Measurements from ENCODE around the gene EEFSEC. TPM values are rescaled to one million over a fixed set of nuclear protein-coding genes. Genes with fewer than 3 reads are reported as not detected.

The EEFSEC gene
- total and polyA plus RNA-seq, 10 donors = 8.5 to 19.2 (median 14.2) TPM

DNA sequence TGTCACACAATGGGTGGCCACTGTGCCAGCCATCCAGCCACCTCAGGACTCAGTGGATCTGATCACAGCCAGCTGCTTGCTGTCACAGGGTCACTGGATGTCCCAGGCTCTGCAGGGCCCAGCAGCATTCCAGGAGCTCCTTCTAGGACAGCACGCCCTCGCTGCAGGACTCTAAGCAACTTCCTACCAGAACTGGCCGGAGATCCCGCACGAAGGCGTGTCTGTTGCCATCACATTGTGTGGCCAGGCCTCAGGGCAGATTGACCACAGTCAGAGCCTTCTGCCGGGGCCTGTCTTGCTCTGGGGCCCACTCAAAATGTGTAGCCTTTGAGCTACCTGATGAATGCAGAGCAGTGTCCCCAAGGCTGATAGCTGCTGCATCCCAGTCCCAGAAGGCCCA lies 288.8 kb downstream of the EEFSEC start:
- TF ChIP-seq POLR2A (IDR thresholded peaks at IDR 0.05) (no peak), POLR2AphosphoS5 (IDR thresholded peaks at IDR 0.05) (no peak)
- TF ChIP-seq, protein P1, sequence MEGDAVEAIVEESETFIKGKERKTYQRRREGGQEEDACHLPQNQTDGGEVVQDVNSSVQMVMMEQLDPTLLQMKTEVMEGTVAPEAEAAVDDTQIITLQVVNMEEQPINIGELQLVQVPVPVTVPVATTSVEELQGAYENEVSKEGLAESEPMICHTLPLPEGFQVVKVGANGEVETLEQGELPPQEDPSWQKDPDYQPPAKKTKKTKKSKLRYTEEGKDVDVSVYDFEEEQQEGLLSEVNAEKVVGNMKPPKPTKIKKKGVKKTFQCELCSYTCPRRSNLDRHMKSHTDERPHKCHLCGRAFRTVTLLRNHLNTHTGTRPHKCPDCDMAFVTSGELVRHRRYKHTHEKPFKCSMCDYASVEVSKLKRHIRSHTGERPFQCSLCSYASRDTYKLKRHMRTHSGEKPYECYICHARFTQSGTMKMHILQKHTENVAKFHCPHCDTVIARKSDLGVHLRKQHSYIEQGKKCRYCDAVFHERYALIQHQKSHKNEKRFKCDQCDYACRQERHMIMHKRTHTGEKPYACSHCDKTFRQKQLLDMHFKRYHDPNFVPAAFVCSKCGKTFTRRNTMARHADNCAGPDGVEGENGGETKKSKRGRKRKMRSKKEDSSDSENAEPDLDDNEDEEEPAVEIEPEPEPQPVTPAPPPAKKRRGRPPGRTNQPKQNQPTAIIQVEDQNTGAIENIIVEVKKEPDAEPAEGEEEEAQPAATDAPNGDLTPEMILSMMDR (IDR thresholded peaks at IDR 0.05 in 8 of 11, conservative IDR thresholded peaks at IDR 0.05 in 3 of 11) = no peak

DNA sequence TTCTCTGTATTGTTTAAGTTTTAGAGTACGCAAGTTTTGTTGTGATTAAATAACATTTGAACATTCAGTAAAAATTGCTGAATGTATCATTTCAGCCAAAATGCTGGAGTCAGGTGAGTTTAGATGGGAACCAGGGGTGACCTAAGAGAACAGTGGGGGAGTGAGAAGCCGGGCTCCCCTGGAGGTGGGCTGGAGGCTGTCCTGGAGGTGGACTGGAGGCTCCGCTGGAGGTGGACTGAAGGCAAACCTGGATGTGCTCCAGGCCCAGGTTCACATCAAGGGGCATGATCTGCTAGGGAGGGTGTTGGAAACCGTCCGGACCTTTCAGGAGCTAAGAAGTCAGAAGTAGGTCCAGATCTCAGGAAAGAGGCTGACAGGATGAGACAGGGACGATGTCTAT lies 289.7 kb downstream of the EEFSEC start:
- Histone ChIP-seq H3K9me3 (no peaks in the 10 kb centered on the region), H3K27me3 (replicated peaks in 1 of 7) (peaks cover 0 to 26% (median 0%) of the 10 kb centered on the region in 7 donors), H3K4me1 (peaks cover 0 to 2% (median 0%) of the 10 kb centered on the region in 6 donors), H3K4me3 (no peak overlapping the region), H3K27ac (no peak overlapping the region), H3K36me3 (no peaks in the 10 kb centered on the region)
- no peak for DNase-seq
- TF ChIP-seq POLR2AphosphoS5 (IDR thresholded peaks at IDR 0.05) (no peak), POLR2A (IDR thresholded peaks at IDR 0.05) (no peak)
- TF ChIP-seq, protein P1 (IDR thresholded peaks at IDR 0.05 in 8 of 11, conservative IDR thresholded peaks at IDR 0.05 in 3 of 11) = no peak
- intact Hi-C loops (cut with DNase I; ENCODE audit: low total_unique reads) = no loop called here
- 85 to 92% (median 91%) methylated on average over 6 of the region's 6 CpGs for WGBS, 5 donors

More for the DNA sequence above, 288.8 kb downstream of the EEFSEC start:
- WGBS, 5 donors = 70 to 97% (median 86%) methylated on average over 6 to 7 of the region's 7 CpGs
- no peaks in the 10 kb centered on the region for H3K4me1 ChIP-seq
- no peak for DNase-seq
- H3K4me3 ChIP-seq = no peak overlapping the region
- H3K27ac ChIP-seq = no peak overlapping the region
- intact Hi-C loops (cut with DNase I; ENCODE audit: low total_unique reads) = no loop called here
- H3K36me3 ChIP-seq = no peaks in the 10 kb centered on the region
- H3K9me3 ChIP-seq = no peaks in the 10 kb centered on the region
- peaks cover 0 to 26% (median 0%) of the 10 kb centered on the region in 7 donors for H3K27me3 ChIP-seq (replicated peaks in 1 of 7)

DNA sequence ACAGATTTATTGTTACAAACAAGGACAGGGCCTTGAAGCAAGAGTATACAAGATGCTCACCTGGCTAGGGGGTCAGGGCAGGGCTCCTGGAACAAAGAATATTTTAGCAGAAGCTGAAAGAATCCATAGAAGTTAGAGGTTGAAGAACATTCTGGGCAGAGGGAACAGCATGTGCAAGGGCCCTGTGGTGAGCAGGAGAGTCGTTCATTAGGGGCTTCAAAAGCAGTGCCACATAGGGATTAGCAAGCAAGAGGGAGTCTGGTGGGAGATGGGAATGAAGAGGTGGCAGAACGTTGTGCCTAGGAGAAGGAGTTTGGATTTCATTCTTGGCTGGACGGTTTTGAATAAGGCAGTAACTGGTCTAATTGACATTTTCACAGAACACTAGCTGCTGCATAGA lies 290.5 kb downstream of the EEFSEC start:
- H3K27me3 ChIP-seq (replicated peaks in 1 of 7) = peaks cover 0 to 18% (median 0%) of the 10 kb centered on the region in 7 donors
- no peak for DNase-seq
- intact Hi-C loops (cut with DNase I; ENCODE audit: low total_unique reads) = no loop called here
- H3K27ac ChIP-seq = no peak overlapping the region
- H3K36me3 ChIP-seq = no peaks in the 10 kb centered on the region
- peaks cover 0 to 10% (median 2%) of the 10 kb centered on the region in 6 donors for H3K4me1 ChIP-seq
- 62 to 76% (median 67%) methylated on average over 3 of the region's 3 CpGs for WGBS, 5 donors
- H3K4me3 ChIP-seq = no peak overlapping the region
- no peaks in the 10 kb centered on the region for H3K9me3 ChIP-seq
- no peak for TF ChIP-seq POLR2AphosphoS5 (IDR thresholded peaks at IDR 0.05)
- TF ChIP-seq POLR2A (IDR thresholded peaks at IDR 0.05) = no peak
- TF ChIP-seq, protein P1 (IDR thresholded peaks at IDR 0.05 in 8 of 11, conservative IDR thresholded peaks at IDR 0.05 in 3 of 11) = no peak

DNA sequence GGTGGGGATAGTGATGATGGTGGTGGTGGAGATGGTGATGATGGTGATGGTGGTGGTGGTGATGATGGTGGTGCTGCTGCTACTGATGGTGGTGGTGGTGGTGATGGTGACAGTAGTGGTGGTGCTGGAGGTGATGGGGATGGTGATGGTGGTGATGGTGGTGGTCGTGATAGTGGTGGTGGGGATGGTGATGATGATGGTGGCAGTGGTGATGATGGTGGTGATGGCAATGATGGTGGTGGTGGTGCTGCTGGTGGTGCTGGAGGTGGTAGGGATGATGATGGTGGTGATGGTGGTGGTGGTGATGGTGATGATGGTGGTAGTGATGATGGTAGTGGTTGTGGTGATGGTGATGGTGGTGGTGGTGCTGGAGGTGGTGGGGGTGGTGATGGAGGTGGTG lies 292.1 kb downstream of the EEFSEC start:
- Histone ChIP-seq H3K27me3 (replicated peaks in 1 of 7) (peaks cover 0 to 8% (median 0%) of the 10 kb centered on the region in 7 donors), H3K4me3 (no peak overlapping the region), H3K4me1 (peaks cover 0 to 10% (median 3%) of the 10 kb centered on the region in 6 donors), H3K9me3 (no peaks in the 10 kb centered on the region), H3K36me3 (no peaks in the 10 kb centered on the region), H3K27ac (no peak overlapping the region)
- DNase-seq = no peak
- WGBS, 5 donors = 68 to 93% (median 83%) methylated on average over 1 of the region's 1 CpG
- TF ChIP-seq POLR2AphosphoS5 (IDR thresholded peaks at IDR 0.05) (no peak), POLR2A (IDR thresholded peaks at IDR 0.05) (no peak)
- TF ChIP-seq, protein P1 (IDR thresholded peaks at IDR 0.05 in 8 of 11, conservative IDR thresholded peaks at IDR 0.05 in 3 of 11) = no peak
- intact Hi-C loops (cut with DNase I; ENCODE audit: low total_unique reads) = no loop called here
